Uterus (tissue), 4 donors: ENCODE data around the gene VSIG10L2. TPM values are rescaled to one million over a fixed set of nuclear protein-coding genes. Genes with fewer than 3 reads are reported as not detected.

Experiments used
- DNase-seq, 2 donors: peaks; one replicate each; pipeline ENCODE4 v3.0.0-alpha.2; 2019 to 2020
- H3K27ac ChIP-seq, 2 donors: fragments of 200-600 bp; sonication (generic); 1 replicate in 1 of 2; 2 replicates in 1 of 2; pipeline ENCODE4 v1.5.1; 2016 to 2018
- H3K27me3 ChIP-seq, 2 donors: fragments of 200-600 bp; sonication (generic); one replicate each; pipeline ENCODE4 v1.5.1; 2018 to 2019; ENCODE audit warnings: control low read depth in 1 of 2
- H3K36me3 ChIP-seq, 2 donors: fragments of 200-600 bp; sonication (generic); one replicate each; pipeline ENCODE4 v1.5.1; 2019; ENCODE audit warnings: control low read depth in 1 of 2
- H3K4me1 ChIP-seq, 2 donors: fragments of 200-600 bp; sonication (generic); one replicate each; pipeline ENCODE4 v1.5.1; 2018 to 2019; ENCODE audit warnings: control low read depth in 1 of 2
- H3K4me3 ChIP-seq, 2 donors: fragments of 200-600 bp; sonication (generic); 1 replicate in 1 of 2; 2 replicates in 1 of 2; pipeline ENCODE4 v1.5.1; 2018 to 2019; ENCODE audit warnings: mild to moderate bottlenecking in 1 of 2
- H3K9me3 ChIP-seq, 2 donors: fragments of 200-600 bp; sonication (generic); one replicate each; pipeline ENCODE4 v1.5.1; 2019; ENCODE audit warnings: control low read depth in 1 of 2
- POLR2A ChIP-seq, 2 donors: fragments of 450-650 bp; IDR thresholded peaks; one replicate each; pipeline ENCODE4 v1.6.1; 2016; ENCODE audit warnings: antibody characterized with exemption in 2 of 2, mild to moderate bottlenecking in 1 of 2, moderate library complexity in 1 of 2
- intact Hi-C: fragments of 100-400 bp; cut with DNase I; formaldehyde crosslinking; loops from one replicate; pipeline ENCODE4 v1.15.1; 2023; ENCODE audit warnings: low total_unique reads
- total RNA-seq, 4 donors: library from RNA; depleted of rRNA in 3 of 4; stranded (reverse); fragments of >200 nt in 3 of 4; gene quantifications; one replicate each; pipeline versions ENCODE4 v1.1.0 to v1.2.4, GENCODE V29; 2014 to 2023
- TF ChIP-seq, protein P1 (sequence below), 4 experiments: fragments of 200-600 bp in 2 of 4; fragments of 450-650 bp in 2 of 4; sonication (generic) in 2 of 4; IDR thresholded peaks; one replicate each; pipeline ENCODE4 v1.5.1; 2016 to 2019; ENCODE audit warnings: antibody characterized with exemption in 4 of 4, mild to moderate bottlenecking in 2 of 4, moderate library complexity in 1 of 4
- donor health status: DM: yes; HTN: yes; CAD: no.

VSIG10L2 gene
- total RNA-seq, 4 donors from 2014 or later, result 1.1 to 9.5 TPM; not detected in 2

- H3K36me3 ChIP-seq, result no peaks in the 10 kb centered on the region
- peak overlapping the region in 1 of 2 donors; percentile 74 for H3K27ac ChIP-seq
- intact Hi-C loops, result no loop called here
- H3K4me1 ChIP-seq, result peaks cover 17 to 18% of the 10 kb centered on the region in 2 donors
- no peaks in the 10 kb centered on the region for H3K9me3 ChIP-seq
- H3K27me3 ChIP-seq, result no peaks in the 10 kb centered on the region
- no peak for DNase-seq
- TF ChIP-seq, protein P1, sequence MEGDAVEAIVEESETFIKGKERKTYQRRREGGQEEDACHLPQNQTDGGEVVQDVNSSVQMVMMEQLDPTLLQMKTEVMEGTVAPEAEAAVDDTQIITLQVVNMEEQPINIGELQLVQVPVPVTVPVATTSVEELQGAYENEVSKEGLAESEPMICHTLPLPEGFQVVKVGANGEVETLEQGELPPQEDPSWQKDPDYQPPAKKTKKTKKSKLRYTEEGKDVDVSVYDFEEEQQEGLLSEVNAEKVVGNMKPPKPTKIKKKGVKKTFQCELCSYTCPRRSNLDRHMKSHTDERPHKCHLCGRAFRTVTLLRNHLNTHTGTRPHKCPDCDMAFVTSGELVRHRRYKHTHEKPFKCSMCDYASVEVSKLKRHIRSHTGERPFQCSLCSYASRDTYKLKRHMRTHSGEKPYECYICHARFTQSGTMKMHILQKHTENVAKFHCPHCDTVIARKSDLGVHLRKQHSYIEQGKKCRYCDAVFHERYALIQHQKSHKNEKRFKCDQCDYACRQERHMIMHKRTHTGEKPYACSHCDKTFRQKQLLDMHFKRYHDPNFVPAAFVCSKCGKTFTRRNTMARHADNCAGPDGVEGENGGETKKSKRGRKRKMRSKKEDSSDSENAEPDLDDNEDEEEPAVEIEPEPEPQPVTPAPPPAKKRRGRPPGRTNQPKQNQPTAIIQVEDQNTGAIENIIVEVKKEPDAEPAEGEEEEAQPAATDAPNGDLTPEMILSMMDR (IDR thresholded peaks at IDR 0.05), result no peak
- TF ChIP-seq POLR2A (IDR thresholded peaks at IDR 0.05), result no peak
- no peak overlapping the region for H3K4me3 ChIP-seq
Measured at GRCh38 chr11:125950178-125950490, 4.3 kb downstream of the VSIG10L2 start.

GRCh38 chr11:125950696-125951651, 5.1 kb downstream of the VSIG10L2 start:
- peak; percentile 82 to 88 for DNase-seq
- TF ChIP-seq, protein P1 (IDR thresholded peaks at IDR 0.05), result no peak
- no peak for TF ChIP-seq POLR2A (IDR thresholded peaks at IDR 0.05)
- no peaks in the 10 kb centered on the region for H3K9me3 ChIP-seq
- intact Hi-C loops, result no loop called here
- no peak overlapping the region for H3K4me3 ChIP-seq
- peaks cover 22 to 24% of the 10 kb centered on the region in 2 donors for H3K4me1 ChIP-seq
- H3K36me3 ChIP-seq, result no peaks in the 10 kb centered on the region
- no peaks in the 10 kb centered on the region for H3K27me3 ChIP-seq
- peak overlapping the region; percentile 39 to 74 for H3K27ac ChIP-seq

DNA sequence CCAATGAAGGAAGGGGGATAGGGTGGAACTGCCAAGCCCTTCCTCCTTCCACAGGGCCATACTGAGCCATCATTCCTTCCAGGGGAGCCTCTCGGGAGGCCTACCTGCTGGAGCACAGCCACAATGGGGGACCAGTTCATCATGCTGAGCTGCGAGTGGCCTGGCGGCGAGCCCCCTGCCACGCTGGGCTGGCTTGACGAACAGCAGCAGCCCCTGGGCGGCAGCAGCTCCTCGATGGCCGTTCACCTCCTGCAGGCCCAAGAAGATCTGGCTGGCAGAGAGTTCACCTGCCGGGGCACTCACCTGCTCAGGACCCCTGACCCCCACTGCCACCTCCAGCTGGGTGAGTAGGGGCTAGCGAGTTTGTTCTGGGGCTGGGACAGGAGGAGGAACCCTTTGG, 5.9 kb downstream of the VSIG10L2 start:
- Histone ChIP-seq H3K4me3 (no peak overlapping the region), H3K27me3 (no peaks in the 10 kb centered on the region), H3K36me3 (no peaks in the 10 kb centered on the region), H3K27ac (peak overlapping the region; percentile 39 to 74), H3K9me3 (no peaks in the 10 kb centered on the region), H3K4me1 (peaks cover 23 to 24% of the 10 kb centered on the region in 2 donors)
- DNase-seq, result peak in 1 of 2 donors; percentile 62
- intact Hi-C loops, result no loop called here
- no peak for TF ChIP-seq POLR2A (IDR thresholded peaks at IDR 0.05)
- TF ChIP-seq, protein P1 (IDR thresholded peaks at IDR 0.05), result no peak

DNA sequence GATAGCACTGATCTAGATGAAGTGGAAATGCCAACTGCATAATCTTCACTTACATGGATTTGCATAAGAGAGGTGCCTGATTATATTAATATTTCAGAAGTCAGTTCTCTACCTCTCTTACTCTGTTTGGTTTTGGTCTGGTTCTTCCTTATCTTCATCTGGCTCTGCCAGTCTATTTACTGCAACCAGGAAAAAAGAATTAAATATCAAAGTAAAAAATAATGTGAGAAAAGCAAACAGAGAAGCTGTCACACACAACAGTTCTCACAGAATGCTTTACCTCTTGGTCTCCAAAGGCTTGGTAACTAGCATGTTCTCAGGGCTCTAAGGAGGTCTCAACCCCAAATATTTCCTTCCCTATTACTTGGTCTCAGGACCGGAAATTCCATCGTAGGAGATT, 6.7 kb downstream of the VSIG10L2 start:
- Histone ChIP-seq H3K36me3 (no peaks in the 10 kb centered on the region), H3K27me3 (no peaks in the 10 kb centered on the region), H3K4me1 (peaks cover 23 to 24% of the 10 kb centered on the region in 2 donors), H3K9me3 (no peaks in the 10 kb centered on the region), H3K4me3 (no peak overlapping the region), H3K27ac (peak overlapping the region; percentile 54 to 74)
- intact Hi-C loops, result no loop called here
- TF ChIP-seq, protein P1 (IDR thresholded peaks at IDR 0.05), result no peak
- no peak for TF ChIP-seq POLR2A (IDR thresholded peaks at IDR 0.05)
- DNase-seq, result no peak

- Histone ChIP-seq H3K27me3 (no peaks in the 10 kb centered on the region), H3K36me3 (no peaks in the 10 kb centered on the region), H3K9me3 (no peaks in the 10 kb centered on the region), H3K4me3 (no peak overlapping the region), H3K4me1 (peaks cover 23 to 24% of the 10 kb centered on the region in 2 donors), H3K27ac (peak overlapping the region; percentile 55 to 74)
- TF ChIP-seq, protein P1 (IDR thresholded peaks at IDR 0.05), result no peak
- no peak for TF ChIP-seq POLR2A (IDR thresholded peaks at IDR 0.05)
- peak; percentile 84 to 87 for DNase-seq
- intact Hi-C loops, result no loop called here
Measured at GRCh38 chr11:125952973-125953372, 7.1 kb downstream of the VSIG10L2 start.
